Ascending aorta (tissue), 2 donors: ENCODE measurements around the gene MOV10. TPM values are rescaled to one million over a fixed set of nuclear protein-coding genes. Genes with fewer than 3 reads are reported as not detected.
A peak's percentile ranks its signal among the peaks of the same experiment; 100 is the strongest.

ENCODE experiments used
- DNase-seq, 2 donors: peaks; one replicate each; pipeline ENCODE4 v3.0.0-alpha.2; 2019; ENCODE audit warnings: low spot score in 2 of 2
- H3K27ac ChIP-seq, 2 donors: fragments of 200-600 bp; sonication (generic); one replicate each; pipeline ENCODE4 v1.5.1; 2016 to 2017; ENCODE audit warnings: mild to moderate bottlenecking in 1 of 2
- H3K27me3 ChIP-seq: fragments of 200-600 bp; sonication (generic); one replicate; pipeline ENCODE4 v1.5.1; 2017
- H3K36me3 ChIP-seq, 2 donors: fragments of 200-600 bp; sonication (generic); one replicate each; pipeline ENCODE4 v1.5.1; 2016
- H3K4me1 ChIP-seq, 2 donors: fragments of 200-600 bp; sonication (generic); one replicate each; pipeline ENCODE4 v1.5.1; 2016 to 2017; ENCODE audit warnings: mild to moderate bottlenecking in 1 of 2
- H3K4me3 ChIP-seq, 2 donors: fragments of 200-600 bp; sonication (generic); one replicate each; pipeline ENCODE4 v1.5.1; 2016 to 2017; ENCODE audit warnings: mild to moderate bottlenecking in 1 of 2
- H3K9me3 ChIP-seq, 2 donors: fragments of 200-600 bp; sonication (generic); one replicate each; pipeline ENCODE4 v1.5.1; 2016
- CTCF ChIP-seq, 3 experiments: fragments of 200-600 bp in 2 of 3; fragments of 450-650 bp in 1 of 3; sonication (generic) in 2 of 3; IDR thresholded peaks; one replicate each; pipeline ENCODE4 v1.5.1; 2016 to 2019; ENCODE audit warnings: antibody characterized with exemption in 3 of 3, mild to moderate bottlenecking in 1 of 3, moderate library complexity in 1 of 3
- intact Hi-C: fragments of 100-400 bp; cut with DNase I; formaldehyde crosslinking; loops from one replicate; pipeline ENCODE4 v1.15.1; 2023
- total RNA-seq: library from RNA; depleted of rRNA; stranded (reverse); fragments of >200 nt; gene quantifications from one replicate; pipeline ENCODE4 v1.1.0, GENCODE V29; 2016

MOV10 gene
- total RNA-seq, 1 donor from 2014 or later, result 69.5 TPM

- no peak overlapping the region for H3K4me3 ChIP-seq
- H3K36me3 ChIP-seq, result peaks cover 36 to 44% of the 10 kb centered on the region in 2 donors
- peak overlapping the region; percentile 99 for H3K27ac ChIP-seq
- H3K4me1 ChIP-seq, result peaks cover 28 to 45% of the 10 kb centered on the region in 2 donors
- no peaks in the 10 kb centered on the region for H3K27me3 ChIP-seq
- TF ChIP-seq CTCF (IDR thresholded peaks at IDR 0.05), result no peak
- intact Hi-C loops, result loop anchor here (5.0 to 10.0 kb wide), 4 partner anchors 160 to 968 kb away; partner anchors contain the start of genes INKA2 and MAGI3
- H3K9me3 ChIP-seq, result no peaks in the 10 kb centered on the region
- DNase-seq, result no peak
These were observed 28.2 kb downstream of the MOV10 start for GRCh38 chr1:112702420-112703261.

DNA sequence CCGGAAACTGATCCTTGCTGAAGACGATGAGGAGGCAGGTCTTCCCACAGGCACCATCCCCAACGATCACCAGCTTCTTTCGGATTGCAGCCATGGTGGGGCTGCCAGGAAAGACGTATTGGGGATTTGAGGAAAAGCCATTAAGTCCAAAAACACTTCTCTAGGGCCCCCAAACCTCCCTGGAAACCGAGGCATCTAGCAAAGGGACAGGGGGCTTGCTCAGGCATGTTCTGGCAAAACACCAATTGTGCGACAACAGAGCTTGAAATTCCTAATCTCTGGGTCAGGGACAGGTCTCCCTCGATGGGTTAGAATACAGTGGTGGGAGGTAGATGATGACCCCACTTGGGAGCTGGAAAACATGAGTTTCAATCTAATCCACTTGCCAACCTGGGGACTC is 29.2 kb downstream of the MOV10 start:
- peaks cover 29 to 35% of the 10 kb centered on the region in 2 donors for H3K36me3 ChIP-seq
- intact Hi-C loops, result loop anchor here (1.0 to 10.0 kb wide), 5 partner anchors 28 to 969 kb away; partner anchors contain the start of genes INKA2 and MAGI3
- no peak for TF ChIP-seq CTCF (IDR thresholded peaks at IDR 0.05)
- peak overlapping the region in 1 of 2 donors; percentile 99 for H3K4me3 ChIP-seq
- H3K27me3 ChIP-seq, result no peaks in the 10 kb centered on the region
- DNase-seq, result no peak
- peak overlapping the region; percentile 99 for H3K27ac ChIP-seq
- peaks cover 28 to 48% of the 10 kb centered on the region in 2 donors for H3K4me1 ChIP-seq
- H3K9me3 ChIP-seq, result no peaks in the 10 kb centered on the region

DNA sequence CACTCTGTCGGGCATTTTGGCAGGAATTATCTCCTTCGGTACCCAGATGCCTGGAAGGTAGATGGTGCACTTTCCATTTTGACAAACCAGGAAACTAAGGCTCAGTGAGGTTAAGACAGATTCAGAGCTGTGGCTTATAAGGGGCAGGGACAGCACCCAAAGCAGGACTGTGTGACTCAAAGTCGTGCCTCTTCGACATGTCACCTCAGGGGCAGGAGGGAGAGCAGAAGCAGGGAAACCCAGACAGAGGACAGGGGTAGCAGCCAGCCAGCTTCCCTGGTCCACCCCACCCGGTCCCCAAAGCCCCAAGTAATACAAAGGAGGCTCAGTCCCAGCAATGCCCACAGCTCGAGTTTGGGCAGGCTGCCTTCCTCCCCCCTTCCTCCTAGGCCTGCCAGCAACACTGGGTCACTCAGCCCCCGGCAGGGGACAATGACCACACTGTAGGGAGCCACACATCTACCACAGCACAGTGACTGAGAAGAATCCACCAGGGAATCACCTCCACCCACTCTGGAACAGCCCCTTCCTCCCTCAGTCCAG is 30.0 kb downstream of the MOV10 start:
- no peaks in the 10 kb centered on the region for H3K27me3 ChIP-seq
- no peaks in the 10 kb centered on the region for H3K9me3 ChIP-seq
- peak overlapping the region; percentile 99 for H3K27ac ChIP-seq
- no peak for TF ChIP-seq CTCF (IDR thresholded peaks at IDR 0.05)
- peak overlapping the region; percentile 93 to 99 for H3K4me3 ChIP-seq
- intact Hi-C loops, result loop anchor here (1.0 to 10.0 kb wide), 5 partner anchors 29 to 970 kb away; partner anchors contain the start of genes INKA2 and MAGI3
- peaks cover 28 to 41% of the 10 kb centered on the region in 2 donors for H3K4me1 ChIP-seq
- peaks cover 24 to 32% of the 10 kb centered on the region in 2 donors for H3K36me3 ChIP-seq
- no peak for DNase-seq

- H3K9me3 ChIP-seq, result no peaks in the 10 kb centered on the region
- peak; percentile 86 to 95 for DNase-seq
- peaks cover 24 to 28% of the 10 kb centered on the region in 2 donors for H3K36me3 ChIP-seq
- H3K4me1 ChIP-seq, result peaks cover 24 to 35% of the 10 kb centered on the region in 2 donors
- intact Hi-C loops, result loop anchor here (1.0 to 10.0 kb wide), 7 partner anchors 30 to 970 kb away; partner anchors contain the start of genes INKA2 and MAGI3
- peak overlapping the region; percentile 93 to 99 for H3K4me3 ChIP-seq
- peak overlapping the region; percentile 99 for H3K27ac ChIP-seq
- TF ChIP-seq CTCF (IDR thresholded peaks at IDR 0.05), result no peak
- no peaks in the 10 kb centered on the region for H3K27me3 ChIP-seq
These were observed 30.6 kb downstream of the MOV10 start for GRCh38 chr1:112704934-112705627.

DNA sequence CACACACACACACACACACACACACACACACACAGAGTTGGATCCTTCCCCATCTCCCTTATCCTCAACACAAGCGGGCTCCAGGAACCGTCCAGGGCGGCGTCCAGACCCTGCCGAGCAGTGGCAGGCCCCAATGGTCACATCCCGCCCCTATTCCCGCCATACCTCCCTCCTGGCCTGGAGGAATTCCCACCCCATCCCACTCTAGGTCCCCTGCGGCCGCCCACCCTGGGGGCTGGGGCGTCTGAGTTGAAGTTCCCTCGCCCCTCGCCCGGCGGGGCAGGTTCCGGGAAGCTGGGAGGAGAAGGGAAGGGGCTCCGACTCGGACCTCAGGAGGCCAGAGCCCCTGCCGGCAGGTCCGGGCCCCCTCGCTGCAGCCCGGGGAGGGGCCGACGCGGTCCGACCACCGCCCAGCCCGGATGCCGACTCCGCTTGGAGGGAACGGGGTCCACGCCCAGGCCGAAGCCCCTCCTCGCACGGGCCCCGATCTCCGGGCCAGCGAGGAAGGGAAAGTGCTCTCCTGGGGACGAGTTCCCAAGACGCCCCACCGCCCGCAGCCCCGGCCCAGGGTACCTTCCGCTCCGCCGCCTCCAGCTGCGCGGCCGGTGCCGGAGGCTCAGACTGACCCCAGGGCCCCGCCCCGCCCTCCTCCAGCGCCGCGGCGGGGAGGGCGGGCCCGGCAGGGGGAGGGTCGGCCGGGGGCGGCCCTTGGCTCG is 32.2 kb downstream of the MOV10 start, which contains the start of gene RHOC:
Gene RHOC (minus strand): TSS at position 623 of the 716 bp plus-strand sequence. CDS start 3,328 bp downstream, outside the sequence.
- Histone ChIP-seq H3K4me1 (peaks cover 10 to 20% of the 10 kb centered on the region in 2 donors), H3K27ac (peak within 1 kb of the TSS; percentile 99), H3K36me3 (peaks cover 19 to 22% of the 10 kb centered on the region in 2 donors), H3K27me3 (no peaks in the 10 kb centered on the region), H3K9me3 (no peaks in the 10 kb centered on the region), H3K4me3 (peak within 1 kb of the TSS; percentile 93 to 99)
- intact Hi-C loops, result loop anchor here (1.0 to 10.0 kb wide), 7 partner anchors 32 to 972 kb away; partner anchors contain the start of genes CAPZA1, INKA2, MOV10 and ST7L
- no peak for TF ChIP-seq CTCF (IDR thresholded peaks at IDR 0.05)
- peak in 1 of 2 donors; percentile 82 for DNase-seq
